HG03039 (cell line): ENCODE measurements around the gene ZKSCAN5.
"Not testable (repeated sequence)": the region's sequence is repeated elsewhere in the genome, so short reads cannot be mapped to it uniquely, and the experiment has no call there.

Experiments
- ATAC-seq: cut with Tn5 transposase; IDR thresholded peaks from one replicate; pipeline ENCODE4 v1.9.1; 2021; ENCODE audit warnings: mild to moderate bottlenecking, moderate library complexity; ENCODE audit not compliant: unreplicated experiment

Gene ZKSCAN5

DNA sequence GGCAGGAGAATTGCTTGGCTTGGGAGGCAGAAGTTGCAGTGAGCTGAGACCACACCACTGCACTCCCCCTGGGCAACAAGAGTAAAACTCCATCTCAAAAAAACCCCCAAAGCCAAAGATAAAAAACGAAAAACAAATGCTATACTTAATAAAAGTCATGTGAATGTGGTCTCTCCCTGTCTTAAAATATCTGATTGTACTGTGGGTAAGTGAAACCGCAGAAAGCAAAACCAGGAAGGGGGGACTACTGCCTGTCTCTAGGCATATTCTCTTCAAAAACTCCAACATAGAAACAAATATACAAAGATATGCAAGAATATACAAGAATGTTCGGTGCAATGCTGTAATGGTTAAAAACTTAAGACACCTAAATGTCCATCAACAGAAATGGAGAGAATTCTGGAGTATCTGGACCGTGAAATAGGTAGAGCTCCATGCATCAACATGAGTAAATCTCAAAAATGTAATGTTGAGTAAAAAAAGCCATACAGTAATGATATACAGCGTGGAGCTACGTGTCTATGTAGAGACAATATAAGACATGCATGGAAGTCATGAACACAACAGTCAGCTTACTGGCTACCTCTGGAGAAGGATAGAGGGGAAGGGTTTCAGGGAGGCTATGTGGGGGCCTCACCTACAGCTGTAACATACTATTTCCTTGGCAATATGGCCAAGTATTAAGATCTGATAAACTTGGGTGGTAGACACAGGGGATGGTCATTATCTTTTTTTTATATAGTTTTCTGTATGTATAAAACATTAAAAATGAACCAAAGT, 6.5 kb upstream of the ZKSCAN5 start:
- ATAC-seq, result no peak

DNA sequence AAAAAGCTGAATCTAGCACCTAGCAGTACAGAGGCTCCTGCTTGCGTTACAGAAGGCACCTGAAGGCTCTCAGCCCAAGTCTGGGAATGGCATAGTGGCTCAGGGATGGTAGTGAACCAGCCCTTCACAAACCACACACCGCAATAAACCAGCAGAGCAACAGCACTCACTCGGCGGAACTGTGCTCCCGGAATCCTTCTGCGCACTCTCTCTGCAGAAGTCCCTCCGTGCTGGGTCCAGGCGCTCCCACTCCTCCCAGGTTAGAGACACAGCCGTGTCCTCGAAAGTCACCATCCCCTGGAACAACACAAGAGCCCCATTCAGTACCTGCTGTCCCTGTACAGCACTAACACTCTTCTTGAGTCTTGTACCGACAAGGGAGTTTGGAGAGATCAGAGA, 5.9 kb upstream of the ZKSCAN5 start:
- no peak for ATAC-seq

DNA sequence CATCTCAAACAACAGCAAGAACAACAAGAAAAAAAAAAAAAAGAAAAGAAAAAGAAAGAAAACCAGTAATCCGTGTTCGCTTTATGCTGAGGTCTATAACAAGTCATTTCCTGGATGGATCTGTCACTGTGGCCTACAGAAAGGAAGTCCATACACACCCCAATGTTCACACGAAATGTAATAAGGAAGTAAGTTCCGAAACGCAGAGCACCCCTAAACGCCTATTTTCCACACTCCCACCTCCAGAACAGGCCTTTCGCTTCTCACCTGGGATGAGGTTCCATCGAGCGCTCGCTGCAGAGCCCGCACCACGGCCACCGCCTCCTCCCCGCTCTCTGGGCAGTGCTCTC, 5.1 kb upstream of the ZKSCAN5 start:
- ATAC-seq, result peak; percentile 3

DNA sequence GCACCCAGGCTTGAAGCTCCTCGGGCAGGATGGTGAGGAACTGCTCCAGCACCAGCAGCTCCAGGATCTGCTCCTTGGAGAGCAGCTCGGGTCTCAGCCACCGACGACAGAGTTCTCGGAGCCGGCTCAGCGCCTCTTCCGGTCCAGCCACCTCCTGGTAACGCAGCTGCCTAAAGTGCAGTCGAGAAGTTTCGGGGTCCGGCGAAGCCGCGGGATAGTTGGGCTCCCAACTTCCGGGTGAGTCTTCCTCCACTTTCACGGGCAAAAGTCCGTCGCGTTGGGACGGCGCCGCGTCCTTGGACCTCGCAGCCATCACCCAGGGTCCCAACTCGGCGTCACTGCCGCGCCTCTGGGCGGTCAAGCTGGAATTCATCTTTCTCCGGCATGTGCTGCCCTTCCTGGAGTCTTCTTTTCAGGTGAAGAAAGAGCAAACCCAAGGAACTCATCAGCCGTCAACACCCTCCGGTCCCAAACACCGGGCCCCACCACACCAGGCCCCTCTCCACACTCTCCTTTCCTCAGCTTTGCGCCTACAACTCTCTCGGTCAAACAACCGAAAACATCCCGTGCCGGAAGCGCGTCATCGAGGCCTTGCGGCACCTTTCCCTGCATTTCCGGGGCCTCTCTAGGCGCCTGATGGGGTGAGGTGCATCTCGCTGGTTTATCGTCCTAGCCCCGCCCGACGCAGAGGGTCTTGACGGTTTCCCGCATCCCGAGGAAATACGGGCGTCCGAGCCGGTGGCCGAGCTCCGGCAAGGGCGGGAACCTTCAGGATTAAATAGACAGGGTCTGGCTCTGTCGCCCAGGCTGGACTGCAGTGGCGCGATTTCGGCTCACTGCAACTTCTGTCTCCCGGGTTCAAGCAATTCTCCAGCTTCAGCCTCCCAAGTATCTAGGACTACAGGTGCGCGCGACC, 4.5 kb upstream of the ZKSCAN5 start, which contains the start of gene ZNF394:
ZNF394 (minus strand) TSS at position 561 of the 916 bp plus-strand sequence; CDS start at position 373, 188 bp downstream.
- peak; percentile 33 for ATAC-seq

DNA sequence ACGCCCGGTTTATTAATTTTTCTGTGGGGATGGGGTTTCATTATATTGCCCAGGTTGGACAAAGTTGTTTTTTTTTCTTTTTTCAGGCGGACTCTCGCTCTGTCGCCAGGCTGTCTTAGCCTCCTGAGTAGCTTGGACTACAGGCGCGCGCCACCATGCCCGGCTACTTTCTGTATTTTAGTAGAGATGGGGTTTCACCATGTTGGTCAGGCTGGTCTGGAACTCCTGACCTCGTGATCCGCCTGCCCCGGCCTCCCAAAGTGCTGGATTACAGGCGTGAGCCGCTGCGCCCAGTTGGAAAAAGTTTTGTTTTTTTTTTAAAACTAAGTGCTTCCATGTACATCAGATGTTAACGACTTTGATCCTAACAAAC, 3.8 kb upstream of the ZKSCAN5 start:
- ATAC-seq, result no peak

DNA sequence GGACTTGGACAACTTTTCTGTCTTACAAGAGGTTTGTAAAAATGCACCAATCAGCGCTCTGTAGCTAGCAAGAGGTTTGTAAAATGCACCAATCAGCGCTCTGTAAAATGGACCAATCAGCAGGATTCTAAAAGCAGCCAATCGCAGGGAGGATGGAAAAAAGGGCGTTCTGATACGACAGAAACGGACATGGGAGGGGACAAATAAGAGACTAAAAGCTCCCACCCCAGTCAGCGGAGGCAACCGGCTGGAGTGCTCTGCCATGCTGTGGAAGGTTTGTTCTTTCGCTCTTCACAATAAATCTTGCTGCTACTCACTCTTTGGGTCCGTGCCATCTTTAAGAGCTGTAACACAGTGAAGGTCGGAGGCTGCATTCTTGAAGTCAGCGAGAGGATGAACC, 3.2 kb upstream of the ZKSCAN5 start:
- ATAC-seq, result not testable (repeated sequence)

DNA sequence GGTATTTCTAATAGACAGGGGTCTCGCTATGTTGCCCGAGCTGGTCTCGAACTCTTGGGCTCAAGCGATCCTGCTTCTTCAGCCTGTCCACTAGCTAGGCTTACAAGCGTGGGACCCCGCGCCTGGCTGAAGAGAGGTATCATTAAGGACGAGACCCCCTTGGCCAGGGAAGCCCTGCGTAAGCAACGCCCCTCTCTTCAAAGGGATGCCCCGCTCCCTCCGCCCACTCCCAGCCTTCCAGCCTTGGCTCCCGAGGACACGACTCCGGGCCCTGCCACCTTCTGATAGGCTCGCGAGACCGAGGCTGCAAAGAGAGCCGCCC, 220 bp upstream of the ZKSCAN5 start:
- ATAC-seq, result peak; percentile 77

DNA sequence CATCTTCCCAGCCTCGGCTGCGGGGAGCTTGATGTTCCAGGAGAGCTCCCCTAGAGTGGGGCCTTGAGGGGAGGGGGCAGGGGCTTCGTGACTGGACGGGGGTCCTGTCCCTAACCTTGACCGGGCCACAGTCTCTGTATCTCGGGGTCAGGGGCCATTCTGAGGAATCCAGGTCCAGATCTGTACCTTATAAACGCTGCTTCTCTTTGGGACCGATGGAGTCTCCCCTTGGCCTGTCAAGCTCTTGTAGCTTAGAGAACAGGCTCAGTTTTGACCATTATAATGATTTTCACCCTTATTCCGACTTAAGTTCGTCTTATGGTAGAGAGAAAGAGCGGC, 831 bp downstream of the ZKSCAN5 start:
- ATAC-seq, result no peak

DNA sequence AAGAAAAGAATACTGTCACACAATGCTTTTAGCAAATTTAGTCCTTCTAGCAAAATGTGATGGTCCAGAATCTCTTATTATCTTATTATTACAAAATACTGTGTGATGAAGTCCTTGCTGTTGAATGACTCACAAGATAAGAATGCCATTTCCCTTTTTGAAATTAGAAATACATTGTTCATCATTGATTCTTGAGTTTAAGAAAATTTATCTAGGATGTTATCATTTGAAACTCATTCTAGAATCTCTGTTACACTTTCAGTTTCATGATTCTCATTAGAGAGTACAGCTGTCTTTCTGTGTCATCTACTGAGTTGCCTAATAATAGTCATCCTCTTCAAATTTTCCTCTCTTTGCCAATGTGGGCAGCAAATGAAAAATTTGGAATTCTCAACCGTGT, 9.6 kb downstream of the ZKSCAN5 start:
- no peak for ATAC-seq

DNA sequence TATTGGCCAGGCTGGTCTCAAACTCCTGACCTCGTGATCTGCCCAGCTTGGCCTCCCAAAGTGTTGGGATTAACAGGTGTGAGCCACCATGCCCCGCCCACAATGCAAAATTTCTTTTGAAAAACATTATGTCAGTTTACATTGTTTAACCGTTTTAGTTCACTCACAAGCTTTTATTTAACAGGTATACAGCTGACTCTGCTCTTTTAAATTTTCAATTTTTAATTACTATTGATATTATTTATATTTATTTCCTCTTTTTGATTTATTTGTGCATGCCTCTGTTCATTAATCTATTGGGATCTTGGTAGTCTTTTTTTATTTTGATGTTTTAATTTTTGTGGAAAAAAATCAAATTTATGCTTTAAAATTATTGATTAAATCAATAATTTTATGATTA, 16.9 kb downstream of the ZKSCAN5 start:
- no peak for ATAC-seq

DNA sequence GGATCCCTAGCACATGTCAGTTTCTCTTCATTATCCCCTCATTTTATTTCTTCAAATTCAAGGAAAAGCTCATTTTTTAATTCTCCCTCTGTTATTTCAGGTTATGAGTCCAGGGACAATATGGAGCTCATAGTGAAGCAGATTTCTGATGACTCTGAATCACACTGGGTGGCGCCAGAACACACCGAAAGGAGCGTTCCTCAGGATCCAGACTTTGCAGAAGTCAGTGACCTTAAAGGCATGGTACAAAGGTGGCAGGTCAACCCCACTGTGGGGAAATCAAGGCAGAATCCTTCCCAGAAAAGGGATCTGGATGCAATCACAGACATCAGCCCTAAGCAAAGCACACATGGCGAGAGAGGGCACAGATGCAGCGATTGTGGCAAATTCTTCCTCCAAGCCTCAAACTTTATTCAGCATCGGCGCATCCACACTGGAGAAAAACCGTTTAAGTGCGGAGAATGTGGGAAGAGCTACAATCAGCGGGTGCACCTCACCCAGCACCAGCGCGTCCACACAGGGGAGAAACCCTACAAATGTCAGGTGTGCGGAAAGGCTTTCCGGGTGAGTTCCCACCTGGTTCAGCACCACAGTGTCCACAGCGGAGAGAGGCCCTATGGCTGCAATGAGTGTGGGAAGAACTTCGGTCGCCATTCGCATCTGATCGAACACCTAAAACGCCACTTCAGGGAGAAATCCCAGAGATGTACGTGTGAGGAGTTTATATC, 21.4 kb downstream of the ZKSCAN5 start:
- ATAC-seq, result no peak

DNA sequence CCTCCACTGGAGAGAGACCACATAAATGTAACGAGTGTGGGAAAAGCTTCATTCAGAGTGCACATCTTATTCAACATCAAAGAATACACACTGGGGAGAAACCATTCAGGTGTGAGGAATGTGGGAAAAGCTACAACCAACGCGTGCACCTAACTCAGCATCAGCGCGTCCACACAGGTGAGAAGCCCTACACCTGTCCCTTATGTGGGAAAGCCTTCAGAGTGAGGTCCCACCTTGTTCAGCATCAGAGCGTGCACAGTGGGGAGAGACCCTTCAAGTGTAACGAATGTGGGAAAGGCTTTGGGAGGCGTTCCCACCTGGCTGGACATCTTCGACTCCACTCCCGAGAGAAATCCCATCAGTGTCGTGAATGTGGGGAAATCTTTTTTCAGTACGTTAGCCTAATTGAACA, 26.9 kb downstream of the ZKSCAN5 start:
- ATAC-seq, result no peak

DNA sequence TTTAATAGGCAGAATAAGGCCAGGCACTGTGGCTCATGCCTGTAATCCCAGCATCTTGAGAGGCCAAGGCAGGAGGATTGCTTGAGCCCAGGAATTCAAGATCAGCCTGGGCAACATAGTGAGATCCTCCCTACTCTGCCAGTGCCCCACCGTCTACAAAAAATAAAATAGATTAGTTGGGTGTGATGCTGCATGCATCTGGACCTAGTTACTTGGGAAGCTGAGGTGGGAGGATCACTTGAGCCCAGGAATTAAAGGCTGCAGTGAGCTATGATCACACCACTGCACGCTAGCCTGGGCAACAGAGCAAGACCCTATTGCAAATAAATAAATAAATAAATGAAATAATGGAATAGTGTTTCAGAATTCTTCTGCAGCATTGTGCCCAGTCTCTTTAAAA, 31.2 kb downstream of the ZKSCAN5 start:
- ATAC-seq, result no peak

DNA sequence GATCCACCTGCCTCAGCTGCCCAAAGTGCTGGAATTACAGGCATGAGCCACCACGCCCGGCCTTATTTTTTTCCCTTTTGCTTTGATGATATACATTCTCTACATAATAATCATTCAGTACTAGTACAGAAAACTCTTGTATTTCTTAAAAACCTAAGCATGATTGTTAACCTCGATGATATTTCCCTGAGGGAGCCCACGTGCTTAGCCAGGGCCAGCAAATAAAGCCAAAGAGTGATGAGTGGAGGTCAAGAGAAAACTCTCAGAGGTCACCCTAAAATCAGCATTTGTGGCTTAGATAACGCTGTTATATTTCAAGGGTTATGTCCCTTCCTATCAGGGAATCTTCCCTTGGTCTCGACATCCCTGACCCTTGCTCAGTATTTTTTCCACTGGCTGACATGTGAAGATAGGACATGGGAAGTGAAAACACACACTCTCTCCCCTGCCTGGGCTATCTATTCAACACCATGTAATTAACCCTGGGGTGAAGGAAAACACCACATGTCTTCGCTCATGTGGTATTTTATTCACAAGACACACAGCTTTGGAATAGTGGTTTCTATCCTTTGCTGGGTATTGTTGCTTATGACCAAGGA, 34.9 kb downstream of the ZKSCAN5 start:
- no peak for ATAC-seq

DNA sequence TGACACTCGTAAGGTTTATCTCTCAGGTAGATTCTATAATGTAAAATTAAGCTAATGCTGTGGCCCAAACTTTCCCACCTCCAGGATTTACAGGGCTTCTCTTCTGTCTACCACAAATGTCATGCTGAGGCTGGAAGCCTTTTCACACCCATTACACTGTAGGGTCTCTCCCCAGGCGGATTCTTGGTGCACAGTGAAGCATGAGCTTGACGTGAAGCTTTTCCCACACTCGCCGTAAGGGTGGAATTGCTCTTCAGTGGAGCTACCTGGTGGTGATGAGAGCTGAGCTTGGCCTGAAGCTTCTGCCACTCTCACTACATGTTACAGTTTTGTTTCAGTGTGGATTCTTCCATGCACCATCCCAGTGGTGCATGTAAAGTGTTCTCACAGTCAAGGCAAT, 36.1 kb downstream of the ZKSCAN5 start:
- no peak for ATAC-seq

DNA sequence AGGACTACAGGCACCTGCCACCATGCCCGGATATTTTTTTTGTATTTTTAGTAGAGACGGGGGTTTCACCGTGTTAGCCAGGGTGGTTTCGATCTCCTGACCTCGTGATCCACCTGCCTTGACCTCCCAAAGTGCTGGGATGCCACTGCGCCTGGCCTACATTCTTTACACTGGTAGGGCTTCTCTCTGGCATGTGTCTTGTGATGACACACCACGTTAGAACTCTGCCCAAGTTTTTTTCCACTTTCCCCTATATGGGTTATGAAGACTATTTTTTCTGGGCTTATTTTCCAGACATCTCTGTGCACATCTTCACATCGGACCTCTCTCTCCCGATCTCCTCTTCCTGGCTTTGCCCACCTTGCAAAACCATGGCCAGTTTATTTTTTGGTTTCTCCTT, 36.8 kb downstream of the ZKSCAN5 start:
- ATAC-seq, result no peak

DNA sequence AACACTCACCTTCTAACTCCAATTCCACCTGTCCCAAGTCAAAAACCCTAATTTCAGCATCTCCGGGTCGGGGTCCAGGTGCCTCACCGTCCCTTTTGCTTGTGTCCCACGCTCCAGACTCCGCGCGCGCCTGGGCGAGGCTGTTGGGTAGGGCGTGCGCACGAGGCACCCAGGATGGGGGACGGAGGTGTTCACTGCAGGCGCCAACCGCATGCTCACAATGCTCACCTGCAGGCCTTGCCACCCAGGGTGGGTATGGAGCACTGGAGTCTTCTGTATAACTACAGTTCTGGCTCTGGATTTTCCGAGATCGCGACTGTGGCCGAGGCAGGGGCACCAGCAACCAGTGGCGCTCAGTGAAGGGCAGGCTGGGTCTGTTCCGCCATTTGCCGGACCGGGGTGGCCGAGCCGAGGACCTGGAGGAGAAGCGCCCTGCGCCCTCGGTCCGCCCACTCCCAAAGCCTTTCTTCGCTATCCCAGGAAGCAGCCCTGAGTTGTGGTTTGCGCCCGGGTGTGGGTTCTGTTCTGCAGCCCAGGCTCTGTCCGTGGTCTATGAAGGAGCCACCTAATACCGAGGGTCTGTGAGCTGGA, 38.7 kb downstream of the ZKSCAN5 start:
- ATAC-seq, result no peak

DNA sequence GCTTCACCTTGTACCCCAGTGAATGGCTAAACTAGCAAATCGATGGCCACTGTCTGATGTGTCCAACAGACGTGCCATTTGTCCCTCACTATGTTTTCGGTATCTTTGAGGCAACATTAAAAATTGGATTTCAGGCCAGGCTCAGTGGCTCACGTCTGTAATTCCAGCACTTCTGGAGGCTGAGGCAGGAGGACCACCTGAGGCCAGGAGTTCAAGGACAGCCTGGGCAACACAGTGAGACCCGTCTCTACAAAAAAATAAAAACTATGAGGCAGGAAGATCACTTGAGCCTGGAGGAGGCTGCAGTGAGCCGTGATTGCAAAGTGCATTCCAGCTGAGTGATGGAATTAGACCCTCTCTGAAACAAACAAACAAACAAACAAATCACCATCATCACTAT, 39.5 kb downstream of the ZKSCAN5 start:
- ATAC-seq, result no peak

DNA sequence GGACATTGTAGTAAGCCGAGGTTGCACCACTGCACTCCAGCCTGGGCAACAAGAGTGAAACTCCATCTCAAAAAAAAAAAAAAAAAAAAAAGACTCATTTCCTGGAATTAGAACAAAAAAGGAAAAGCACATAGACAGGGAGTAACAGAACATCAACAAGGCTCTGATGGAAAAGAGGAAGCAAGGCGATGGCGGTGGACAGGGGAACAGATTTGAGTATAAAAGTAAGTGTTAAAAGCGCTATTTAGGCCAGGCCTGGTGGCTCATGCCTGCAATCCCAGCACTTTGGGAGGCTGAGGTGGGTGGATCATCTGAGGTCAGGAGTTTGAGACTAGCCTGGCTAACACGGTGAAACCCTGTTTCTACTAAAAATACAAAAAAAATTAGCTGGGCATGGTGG, 40.8 kb downstream of the ZKSCAN5 start:
- ATAC-seq, result not testable (repeated sequence)

DNA sequence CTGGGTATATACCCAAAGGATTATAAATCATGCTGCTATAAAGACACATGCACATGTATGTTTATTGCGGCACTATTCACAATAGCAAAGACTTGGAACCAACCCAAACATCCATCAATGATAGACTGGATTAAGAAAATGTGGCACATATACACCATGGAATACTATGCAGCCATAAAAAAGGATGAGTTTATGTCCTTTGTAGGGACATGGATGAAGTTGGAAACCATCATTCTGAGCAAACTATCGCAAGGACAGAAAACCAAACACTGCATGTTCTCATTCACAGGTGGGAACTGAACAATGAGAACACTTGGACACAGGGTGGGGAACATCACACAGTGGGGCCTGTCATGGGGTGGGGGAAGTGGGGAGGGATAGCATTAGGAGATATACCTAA, 45.1 kb downstream of the ZKSCAN5 start:
- ATAC-seq, result not testable (repeated sequence)

DNA sequence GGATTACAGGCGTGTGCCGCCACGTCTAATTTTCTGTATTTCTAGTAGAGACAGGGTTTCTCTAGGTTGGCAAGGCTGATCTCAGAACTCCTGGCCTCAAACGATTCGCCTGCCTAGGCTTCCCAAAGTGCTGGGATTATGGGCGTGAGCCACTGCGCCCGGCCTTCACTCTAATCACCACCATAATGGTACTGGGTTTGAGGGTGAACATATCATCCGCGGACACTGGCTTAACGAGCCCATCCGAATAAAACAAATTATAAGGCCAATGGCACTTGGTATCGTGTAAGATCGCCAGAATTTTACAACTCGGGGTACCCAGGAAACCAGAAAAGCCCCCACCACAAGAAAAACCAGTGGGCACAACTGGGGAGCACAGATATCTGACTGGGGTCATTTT, 46.9 kb downstream of the ZKSCAN5 start:
- no peak for ATAC-seq
